M059J (cell line): ENCODE measurements around the gene NINJ2. TPM values are rescaled to one million over a fixed set of nuclear protein-coding genes. Genes with fewer than 3 reads are reported as not detected.
"Not testable (repeated sequence)": the region's sequence is repeated elsewhere in the genome, so short reads cannot be mapped to it uniquely, and the experiment has no call there.

Experiments used
- DNase-seq: peaks from one replicate; pipeline ENCODE4 v3.0.0-alpha.2; 2012; ENCODE audit warnings: low read depth
- total RNA-seq: library from RNA; depleted of rRNA; stranded (reverse); fragments of >200 nt; shearing (Covaris generic); gene quantifications from 2 replicates; pipeline ENCODE4 v1.2.3, GENCODE V29; 2014; rRNA removed

NINJ2 gene
- 0.81 TPM in 1 of 2 replicates, not detected in the other for total RNA-seq

DNA sequence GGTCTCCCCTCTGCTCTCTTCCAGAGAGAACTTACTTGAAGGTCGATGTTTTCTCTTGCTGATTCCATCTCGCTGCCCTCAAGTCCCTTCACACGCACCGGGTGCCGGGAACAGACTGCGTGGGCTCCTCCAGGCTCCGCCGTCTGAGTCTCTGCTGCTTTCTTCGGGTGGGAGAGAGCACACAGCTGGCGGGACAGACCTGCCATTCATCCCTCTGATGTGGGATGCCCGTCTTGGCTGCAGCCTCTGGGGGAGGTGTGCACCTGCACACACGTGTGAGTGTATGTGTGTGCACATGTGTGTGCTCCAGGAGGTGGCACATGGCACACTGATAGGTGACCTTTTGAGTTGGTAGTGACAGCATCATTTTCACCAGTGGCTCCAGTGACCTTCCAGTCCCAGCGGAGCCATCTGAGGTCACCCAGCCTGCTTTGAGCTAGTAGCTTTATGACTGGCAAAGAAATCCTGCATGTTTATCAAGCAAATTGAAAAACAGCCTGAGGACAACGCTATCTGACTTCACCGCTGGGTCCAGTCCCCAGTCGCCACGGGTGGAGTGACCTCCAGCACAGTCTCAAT lies at the start of gene NINJ2:
TSS of gene NINJ2 (minus strand) at position 153 of the 579 bp plus-strand sequence. CDS start at position 68, 85 bp downstream.
- no peak for DNase-seq

DNA sequence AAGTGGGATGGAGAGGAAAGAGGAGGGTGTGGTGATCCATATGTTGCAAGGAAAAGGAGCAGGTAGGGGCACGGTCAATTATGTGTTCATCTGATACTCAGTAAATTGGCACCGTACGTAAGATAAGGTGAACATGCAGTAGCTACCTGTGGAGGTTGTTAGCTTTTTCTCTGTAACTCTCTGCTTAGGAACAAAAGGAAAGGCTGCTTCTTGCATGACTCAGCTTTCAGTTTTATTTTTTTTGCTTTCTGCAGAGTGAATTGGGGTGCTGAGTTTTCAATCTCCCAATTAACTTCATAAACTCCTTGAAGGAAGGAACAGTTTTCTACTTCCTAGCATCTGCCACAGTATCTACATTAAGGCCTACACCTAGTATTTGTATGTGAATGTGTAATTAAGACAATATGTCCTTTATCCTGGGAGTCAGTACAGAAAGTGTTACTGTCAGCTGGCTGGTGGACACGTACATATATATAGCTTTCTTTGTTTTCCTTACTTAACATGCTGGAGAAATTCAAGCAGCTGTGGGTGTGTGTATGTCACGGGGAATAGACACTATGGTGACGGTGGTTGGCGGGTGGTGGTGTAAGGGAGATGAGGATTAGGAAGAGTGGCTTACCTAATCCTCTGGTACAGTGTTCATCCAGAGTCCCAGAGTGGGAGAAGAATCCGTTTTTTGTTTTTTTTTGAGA lies 49.1 kb upstream of the NINJ2 start:
- no peak for DNase-seq

- no peak for DNase-seq
These were observed 46.3 kb upstream of the NINJ2 start for GRCh38 chr12:709455-710020.

- DNase-seq: not testable (repeated sequence)
These were observed 44.8 kb upstream of the NINJ2 start for GRCh38 chr12:708084-708483.

DNA sequence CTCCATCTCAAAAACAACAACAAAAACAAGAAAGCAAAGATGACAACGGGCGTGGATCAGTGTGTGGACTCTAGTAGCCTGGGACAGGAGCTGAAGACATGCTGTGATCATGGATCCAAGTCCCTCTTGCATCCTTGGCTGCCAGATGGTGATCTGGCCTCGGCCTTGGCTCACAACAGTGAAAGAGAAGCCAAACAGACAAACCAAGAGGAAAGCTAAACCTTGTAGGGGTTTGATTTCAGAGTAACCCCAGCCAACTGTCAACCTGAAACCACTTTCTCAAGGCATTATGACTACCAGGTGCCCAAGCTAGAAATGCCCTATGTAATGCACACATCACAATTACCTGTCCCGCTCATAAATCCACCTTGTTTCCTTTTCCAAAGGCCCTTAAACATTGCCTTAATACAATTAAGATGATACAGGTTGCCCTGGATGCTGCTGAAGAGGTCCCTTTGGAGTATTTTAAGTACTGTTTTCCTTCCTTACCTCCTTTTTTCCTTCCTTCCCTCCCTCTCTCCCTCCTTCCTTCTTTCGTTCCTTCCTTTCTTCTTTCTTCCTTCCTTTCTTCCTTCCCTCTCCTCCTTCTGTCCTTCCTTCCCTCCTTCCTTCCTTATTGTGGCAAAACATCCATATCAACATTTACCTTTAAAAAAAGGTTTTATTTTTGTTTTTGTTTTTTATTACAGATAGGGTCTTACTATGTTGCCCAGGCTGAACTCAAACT lies 41.4 kb upstream of the NINJ2 start:
- DNase-seq: no peak

GRCh38 chr12:701896-702539 lies 38.8 kb upstream of the NINJ2 start:
- no peak for DNase-seq

DNA sequence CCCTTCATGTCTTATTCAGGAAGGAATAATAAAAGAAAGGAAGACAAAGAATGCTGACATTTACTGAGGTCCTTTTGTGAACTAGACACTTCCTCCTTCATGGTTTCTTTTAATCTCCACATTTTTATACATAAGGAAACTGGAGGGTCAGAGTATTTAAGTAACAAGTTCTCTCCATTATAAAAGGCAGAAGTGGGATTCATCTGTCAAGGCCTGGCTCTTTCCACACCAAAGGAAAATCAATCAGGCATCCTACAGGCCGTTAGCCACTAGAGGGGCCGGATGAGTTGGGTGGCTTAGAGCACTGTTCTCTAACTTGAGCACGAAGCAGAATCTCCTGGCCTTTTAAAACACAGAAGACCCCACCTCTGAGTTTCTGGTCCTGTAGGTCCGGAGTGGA lies 36.8 kb upstream of the NINJ2 start:
- no peak for DNase-seq

GRCh38 chr12:698222-698621 lies 35.0 kb upstream of the NINJ2 start:
- not testable (repeated sequence) for DNase-seq

- DNase-seq: no peak
These were observed 34.2 kb upstream of the NINJ2 start for GRCh38 chr12:697481-697880.

DNA sequence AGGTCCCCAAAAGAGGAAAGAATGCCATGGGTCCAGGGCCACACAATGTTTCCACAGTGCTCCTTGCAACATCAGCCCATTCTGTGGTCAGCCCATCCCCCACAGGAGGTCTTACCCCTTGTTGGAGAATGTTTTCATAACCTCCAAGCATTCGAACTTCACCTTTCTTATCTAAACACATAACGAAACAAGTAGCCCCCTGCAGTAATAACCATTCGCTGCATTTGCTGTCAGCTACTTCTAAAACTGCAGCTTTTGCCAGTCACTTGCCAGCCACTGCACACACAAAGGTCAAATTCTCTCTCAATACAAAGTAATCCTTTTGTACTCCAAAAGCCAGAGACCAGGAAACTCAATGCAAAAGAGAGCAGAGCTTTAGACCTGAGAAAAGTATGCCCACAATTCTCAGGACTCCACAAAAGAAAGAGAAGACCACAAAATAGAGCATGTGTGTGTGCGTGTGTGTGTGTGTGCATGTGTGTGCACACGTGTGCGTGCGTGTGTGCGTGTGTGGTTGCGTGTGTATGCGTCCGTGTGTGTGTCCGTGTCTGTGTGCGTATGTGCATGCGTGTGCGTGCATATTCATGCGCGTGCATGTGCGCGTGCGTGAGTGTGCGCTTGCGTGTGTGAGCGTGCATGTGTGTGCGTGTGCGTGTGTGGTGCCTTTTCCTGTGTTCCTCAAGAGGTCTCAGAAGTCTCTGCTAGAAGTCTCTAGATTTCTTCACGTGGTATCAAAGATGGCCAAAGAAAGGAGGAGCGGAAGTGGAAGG lies 31.7 kb upstream of the NINJ2 start:
- DNase-seq: no peak

GRCh38 chr12:693934-694533 lies 30.8 kb upstream of the NINJ2 start:
- no peak for DNase-seq

DNA sequence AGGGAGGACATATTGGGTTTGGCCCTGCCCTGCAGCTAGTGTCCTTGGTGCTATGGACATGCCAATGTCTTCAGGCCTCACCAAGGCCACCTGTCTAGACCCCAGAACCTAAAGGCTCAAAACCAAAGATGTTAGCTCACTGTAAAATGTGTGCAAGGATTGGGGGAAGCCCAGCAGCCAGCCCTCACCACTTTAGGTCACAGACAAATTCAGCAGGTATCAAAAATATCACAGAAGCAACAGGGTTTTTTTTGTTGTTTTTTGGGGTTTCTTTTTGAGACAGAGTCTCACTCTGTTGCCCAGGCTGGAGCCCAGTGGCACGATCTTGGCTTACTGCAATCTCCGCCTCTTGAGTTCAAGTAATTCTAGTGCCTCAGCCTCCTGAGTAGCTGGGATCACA lies 29.0 kb upstream of the NINJ2 start:
- no peak for DNase-seq

- DNase-seq: peak; percentile 67
These were observed 27.2 kb upstream of the NINJ2 start for GRCh38 chr12:690466-690865.

DNA sequence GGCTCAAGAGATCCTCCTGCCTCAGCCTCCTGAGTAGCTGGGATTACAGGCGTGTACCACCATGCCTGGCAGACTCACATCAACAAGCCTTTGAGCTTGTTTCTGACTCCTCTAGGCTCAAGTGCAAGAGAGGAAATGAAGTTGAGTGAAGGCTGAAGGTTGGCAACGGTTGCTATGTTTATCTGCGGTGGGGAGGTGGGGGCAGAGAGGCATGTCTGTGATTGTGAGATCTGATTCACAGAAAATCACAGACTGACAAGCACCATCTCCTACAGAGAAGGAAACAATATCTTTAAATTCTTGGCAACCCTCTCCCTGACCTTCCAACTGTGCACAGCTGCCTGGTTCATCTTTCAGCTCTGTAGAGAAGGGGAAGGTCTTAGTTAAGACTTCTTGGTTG lies 22.1 kb upstream of the NINJ2 start:
- DNase-seq: peak; percentile 60

DNA sequence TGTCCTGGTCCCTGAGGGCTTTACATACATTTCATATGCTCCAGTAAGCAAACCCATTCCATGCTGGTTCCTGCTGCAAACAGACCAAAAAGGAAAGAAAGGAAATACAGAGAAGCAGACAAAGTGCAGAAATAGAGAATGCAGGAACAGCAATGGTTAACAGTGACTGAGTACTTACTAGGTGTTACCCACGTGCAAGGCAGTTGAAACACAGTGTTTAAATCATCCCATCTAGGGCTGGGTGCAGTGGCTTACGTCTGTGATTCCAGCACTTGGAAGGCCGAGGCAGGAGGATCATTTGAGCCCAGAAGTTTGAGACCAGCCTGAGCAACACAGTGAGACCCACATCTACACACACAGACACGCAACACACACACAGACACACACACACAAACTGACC lies 21.2 kb upstream of the NINJ2 start:
- DNase-seq: no peak

DNA sequence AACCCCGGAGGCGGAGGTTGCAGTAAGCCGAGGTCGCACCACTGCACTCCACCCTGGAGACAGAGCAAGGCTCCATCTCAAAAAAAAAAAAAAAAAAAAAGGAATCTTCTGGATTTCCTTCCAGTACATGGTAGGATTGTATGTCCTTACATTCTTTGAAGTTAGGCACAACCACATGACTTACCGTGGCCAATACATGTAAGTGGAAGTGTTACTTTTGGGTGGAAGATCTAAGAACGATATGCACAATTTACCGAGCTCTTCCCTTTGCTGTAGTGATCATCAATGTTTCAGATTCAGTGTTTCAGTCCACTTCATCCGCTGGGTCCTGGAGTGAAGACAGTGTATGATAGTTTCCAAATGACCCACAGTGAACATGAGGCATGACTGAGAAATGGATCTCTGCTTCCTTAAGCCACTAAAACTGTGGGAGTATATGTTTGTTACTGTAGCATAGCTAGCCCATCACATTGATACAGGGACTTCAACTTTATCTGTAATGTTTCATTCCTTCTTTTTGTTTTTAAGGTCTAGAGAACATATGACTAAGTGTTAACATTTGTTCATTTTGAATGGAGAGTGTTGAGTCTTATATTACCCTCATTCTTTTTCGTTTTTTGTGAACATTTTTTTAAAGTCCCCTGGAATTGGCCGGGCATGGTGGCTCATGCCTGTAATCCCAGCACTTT lies 18.5 kb upstream of the NINJ2 start:
- no peak for DNase-seq

- no peak for DNase-seq
These were observed 15.8 kb upstream of the NINJ2 start for GRCh38 chr12:678747-679712.

DNA sequence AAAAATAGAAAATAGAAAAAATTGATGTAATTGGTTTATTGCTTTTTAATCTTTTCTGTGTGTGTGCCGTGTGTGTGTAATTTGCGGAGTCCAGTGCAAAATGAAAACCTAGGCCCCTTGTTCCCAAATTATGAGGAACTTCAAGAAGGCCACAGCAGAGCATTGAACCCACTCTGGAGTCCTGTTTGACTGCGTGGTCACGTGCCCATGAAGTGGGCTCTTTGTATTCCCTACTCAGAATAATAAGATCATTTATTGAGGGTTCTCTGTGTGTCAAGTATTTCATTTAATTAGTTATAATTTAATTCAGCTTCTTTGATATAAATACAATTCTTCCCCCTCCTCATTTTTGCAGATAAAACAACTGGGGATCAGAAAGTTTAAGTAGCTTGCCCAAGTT lies 12.3 kb upstream of the NINJ2 start:
- no peak for DNase-seq

DNA sequence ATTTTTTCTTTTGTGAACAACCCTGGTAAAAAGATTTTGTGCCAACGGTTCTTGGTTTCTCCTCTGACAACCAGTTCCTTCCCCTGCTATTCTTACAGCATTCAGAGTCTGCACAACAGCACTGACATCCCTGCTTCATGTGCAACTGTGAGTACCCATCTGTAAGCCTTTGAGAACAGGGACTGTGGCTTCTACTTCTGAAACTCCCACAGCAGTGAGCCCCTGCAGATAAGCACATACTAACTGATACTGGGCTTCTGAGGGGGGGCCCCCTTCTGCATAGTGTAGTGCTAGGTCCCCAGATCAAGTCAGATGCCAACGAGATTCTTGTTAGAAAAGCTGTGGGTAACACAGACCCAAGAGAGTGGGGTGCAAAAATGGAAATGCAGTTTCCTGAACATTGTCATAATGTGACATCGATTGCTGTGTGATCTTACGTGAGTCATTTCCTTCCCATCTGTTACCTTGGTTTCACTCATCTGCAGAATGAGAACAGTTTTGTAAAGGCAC lies 11.1 kb upstream of the NINJ2 start:
- DNase-seq: no peak
